Measurements from ENCODE around the gene LDLRAD4. TPM values are rescaled to one million over a fixed set of nuclear protein-coding genes. Genes with fewer than 3 reads are reported as not detected.

LDLRAD4 gene
- polyA plus RNA-seq, 1 of the 3 experiments (the other 2 are of a cell fraction), result 0.16 TPM

- no peak for TF ChIP-seq REST (IDR thresholded peaks at IDR 0.05; ENCODE audit: low read depth, low read length)
Measured at GRCh38 chr18:13514558-13514957, 296.0 kb downstream of the LDLRAD4 start (continued).

DNA sequence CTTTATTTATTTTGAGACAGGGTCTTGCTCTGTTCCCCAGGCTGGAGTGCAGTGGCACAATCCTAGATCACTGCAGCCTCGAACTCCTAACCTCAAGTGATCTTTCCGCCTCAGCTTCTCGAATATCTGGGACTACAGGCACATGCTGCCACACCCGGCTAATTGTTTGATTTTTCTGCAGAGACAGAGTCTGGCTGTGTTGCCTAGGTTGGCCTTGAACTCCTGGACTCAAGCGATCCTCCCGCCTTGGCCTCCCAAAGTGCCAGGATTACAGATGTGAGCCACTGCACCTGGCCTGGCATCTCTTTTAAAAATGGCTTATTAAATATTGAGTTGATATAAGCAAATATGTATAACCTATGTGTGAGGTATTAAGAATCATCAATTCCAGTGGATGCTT is 298.3 kb downstream of the LDLRAD4 start:
- Histone ChIP-seq H4K20me1 (ENCODE audit: insufficient read depth) (no peaks in the 10 kb centered on the region), H3K9ac (no peak overlapping the region), H3K4me1 (ENCODE audit: control insufficient read depth in 1 of 2, insufficient read depth in 2 of 2, low read depth in 1 of 2, low read length in 1 of 2) (peaks cover 0 to 14% of the 10 kb centered on the region in 2 experiments; a peak in 1 of 4 replicates), H3F3A (replicated peaks; ENCODE audit: insufficient read depth) (no peaks in the 10 kb centered on the region), H3K9me3 (no peaks in the 10 kb centered on the region), H2AFZ (ENCODE audit: low read depth) (no peak overlapping the region), H3K4me2 (no peak overlapping the region), H3K79me2 (ENCODE audit: insufficient read depth) (no peaks in the 10 kb centered on the region), H3K27ac (ENCODE audit: low read depth in 2 of 2, low read length in 1 of 2) (no peak overlapping the region), H3K4me3 (ENCODE audit: low read depth in 2 of 2, low read length in 1 of 2) (no peak overlapping the region), H3K9me2 (no peaks in the 10 kb centered on the region), H3K36me3 (replicated peaks in 1 of 2; ENCODE audit: control insufficient read depth in 1 of 2, insufficient read depth in 2 of 2, low read length in 1 of 2) (no peaks in the 10 kb centered on the region), H3K27me3 (ENCODE audit: insufficient read depth) (no peaks in the 10 kb centered on the region)
- CTCF ChIA-PET, result no interaction called here
- WGBS (ENCODE audit: low lambda C conversion rate), result 69% methylated on average over 6 of the region's 6 CpGs
- DNase-seq, result no peak
- TF ChIP-seq USF2 (IDR thresholded peaks at IDR 0.05; ENCODE audit: borderline replicate concordance, low read depth, low read length), result no peak
- TF ChIP-seq CHD2 (IDR thresholded peaks at IDR 0.05; ENCODE audit: low read length, partially characterized antibody), result no peak
- no peak for TF ChIP-seq RFX5 (IDR thresholded peaks at IDR 0.05; ENCODE audit: low read length)
- no peak for TF ChIP-seq RAD21 (IDR thresholded peaks at IDR 0.05; ENCODE audit: low read length)
- TF ChIP-seq MAX (IDR thresholded peaks at IDR 0.05; ENCODE audit: low read depth), result no peak
- TF ChIP-seq SMC3 (IDR thresholded peaks at IDR 0.05; ENCODE audit: low read depth, low read length), result no peak
- no peak for TF ChIP-seq POLR2AphosphoS5 (IDR thresholded peaks at IDR 0.05; ENCODE audit: low read depth, low read length)
- TF ChIP-seq FOSL2 (IDR thresholded peaks at IDR 0.05; ENCODE audit: borderline replicate concordance, low read depth), result no peak
- TF ChIP-seq YY1 (IDR thresholded peaks at IDR 0.05; ENCODE audit: low read depth), result no peak
- no peak for TF ChIP-seq RXRA (IDR thresholded peaks at IDR 0.05; ENCODE audit: borderline replicate concordance, low read depth)
- TF ChIP-seq MEF2A (IDR thresholded peaks at IDR 0.05; ENCODE audit: borderline replicate concordance, low read depth), result no peak
- no peak for TF ChIP-seq TCF12 (IDR thresholded peaks at IDR 0.05)
- POLR2A ChIA-PET, result no interaction called here

All from SK-N-SH (cell line).